ENCODE measurements around the gene BAX.

GRCh38 chr19:48953990-48954594, 583 bp upstream of the BAX start:
- TF ChIP-seq CTCF (IDR thresholded peaks at IDR 0.05; ENCODE audit: insufficient read depth, low read length): no peak
- no peak for TF ChIP-seq POLR2AphosphoS5 (IDR thresholded peaks at IDR 0.05; ENCODE audit: low read depth)
- TF ChIP-seq GABPA (IDR thresholded peaks at IDR 0.05; ENCODE audit: low read depth): no peak
